ENCODE results near the gene PCSK6. TPM values are rescaled to one million over a fixed set of nuclear protein-coding genes. Genes with fewer than 3 reads are reported as not detected.

Gene PCSK6
- total RNA-seq, 1 donor from 2014 or later: 3.7 TPM

- no peak overlapping the region for H3K4me3 ChIP-seq (ENCODE audit: low read depth, low read length)
- no peak for DNase-seq (ENCODE audit: low read depth)
- TF ChIP-seq CTCF (conservative IDR thresholded peaks at IDR 0.05; ENCODE audit: low read depth, low read length): no peak
Measured at GRCh38 chr15:101453123-101454120, 36.1 kb downstream of the PCSK6 start.

- H3K4me3 ChIP-seq (ENCODE audit: low read depth, low read length): no peak overlapping the region
- no peak for DNase-seq (ENCODE audit: low read depth)
- TF ChIP-seq CTCF (conservative IDR thresholded peaks at IDR 0.05; ENCODE audit: low read depth, low read length): no peak
Measured at GRCh38 chr15:101452572-101452971, 36.9 kb downstream of the PCSK6 start.

GRCh38 chr15:101451846-101452245 lies 37.7 kb downstream of the PCSK6 start:
- TF ChIP-seq CTCF (conservative IDR thresholded peaks at IDR 0.05; ENCODE audit: low read depth, low read length): no peak
- H3K4me3 ChIP-seq (ENCODE audit: low read depth, low read length): no peak overlapping the region
- no peak for DNase-seq (ENCODE audit: low read depth)

GRCh38 chr15:101451266-101451799 lies 38.2 kb downstream of the PCSK6 start:
- H3K4me3 ChIP-seq (ENCODE audit: low read depth, low read length): no peak overlapping the region
- DNase-seq (ENCODE audit: low read depth): no peak
- TF ChIP-seq CTCF (conservative IDR thresholded peaks at IDR 0.05; ENCODE audit: low read depth, low read length): no peak

GRCh38 chr15:101450403-101451265 lies 38.9 kb downstream of the PCSK6 start:
- H3K4me3 ChIP-seq (ENCODE audit: low read depth, low read length): no peak overlapping the region
- DNase-seq (ENCODE audit: low read depth): no peak
- no peak for TF ChIP-seq CTCF (conservative IDR thresholded peaks at IDR 0.05; ENCODE audit: low read depth, low read length)

- no peak for TF ChIP-seq CTCF (conservative IDR thresholded peaks at IDR 0.05; ENCODE audit: low read depth, low read length)
- no peak overlapping the region for H3K4me3 ChIP-seq (ENCODE audit: low read depth, low read length)
- no peak for DNase-seq (ENCODE audit: low read depth)
Measured at GRCh38 chr15:101449471-101450402, 39.8 kb downstream of the PCSK6 start.
